ENCODE measurements around the gene GDI1. TPM values are rescaled to one million over a fixed set of nuclear protein-coding genes. Genes with fewer than 3 reads are reported as not detected.

The GDI1 gene
- total RNA-seq, 1 donor from 2014 or later, result 98.5 TPM

DNA sequence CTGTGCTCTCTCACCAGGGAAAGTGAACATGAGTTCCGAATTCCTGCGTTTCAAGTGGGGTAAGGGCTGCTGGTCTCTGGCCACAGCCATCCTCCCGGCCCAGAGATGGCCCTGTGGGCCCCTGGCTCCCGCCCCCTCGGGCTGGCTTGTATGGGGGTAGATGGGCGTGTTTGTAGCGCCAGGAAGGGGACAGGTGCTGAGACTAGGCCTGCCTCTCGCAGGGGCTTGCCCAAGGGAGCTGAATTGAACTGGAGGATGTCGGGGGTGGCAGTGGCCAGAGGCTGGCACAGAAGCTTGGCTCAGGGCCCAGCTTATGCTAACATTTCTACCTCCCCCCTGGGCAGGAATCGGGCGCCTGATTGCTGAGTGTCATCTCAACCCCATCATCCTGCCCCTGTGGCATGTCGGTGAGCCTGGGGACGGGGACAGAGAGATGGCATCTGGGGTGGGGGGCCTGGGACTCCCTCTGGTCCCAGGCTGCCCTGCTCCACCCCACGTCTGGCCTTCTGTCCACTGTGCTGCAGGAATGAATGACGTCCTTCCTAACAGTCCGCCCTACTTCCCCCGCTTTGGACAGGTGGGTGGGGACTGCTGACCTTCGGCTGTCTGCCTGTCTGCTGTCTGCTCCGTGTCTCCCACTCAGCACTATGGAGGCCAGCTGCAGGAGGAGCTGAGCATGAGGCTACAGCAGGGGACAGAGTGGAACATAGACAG lies 17.1 kb upstream of the GDI1 start:
- no peak for DNase-seq (ENCODE audit: low read depth)
- TF ChIP-seq, protein P1, sequence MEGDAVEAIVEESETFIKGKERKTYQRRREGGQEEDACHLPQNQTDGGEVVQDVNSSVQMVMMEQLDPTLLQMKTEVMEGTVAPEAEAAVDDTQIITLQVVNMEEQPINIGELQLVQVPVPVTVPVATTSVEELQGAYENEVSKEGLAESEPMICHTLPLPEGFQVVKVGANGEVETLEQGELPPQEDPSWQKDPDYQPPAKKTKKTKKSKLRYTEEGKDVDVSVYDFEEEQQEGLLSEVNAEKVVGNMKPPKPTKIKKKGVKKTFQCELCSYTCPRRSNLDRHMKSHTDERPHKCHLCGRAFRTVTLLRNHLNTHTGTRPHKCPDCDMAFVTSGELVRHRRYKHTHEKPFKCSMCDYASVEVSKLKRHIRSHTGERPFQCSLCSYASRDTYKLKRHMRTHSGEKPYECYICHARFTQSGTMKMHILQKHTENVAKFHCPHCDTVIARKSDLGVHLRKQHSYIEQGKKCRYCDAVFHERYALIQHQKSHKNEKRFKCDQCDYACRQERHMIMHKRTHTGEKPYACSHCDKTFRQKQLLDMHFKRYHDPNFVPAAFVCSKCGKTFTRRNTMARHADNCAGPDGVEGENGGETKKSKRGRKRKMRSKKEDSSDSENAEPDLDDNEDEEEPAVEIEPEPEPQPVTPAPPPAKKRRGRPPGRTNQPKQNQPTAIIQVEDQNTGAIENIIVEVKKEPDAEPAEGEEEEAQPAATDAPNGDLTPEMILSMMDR (IDR thresholded peaks at IDR 0.05; ENCODE audit: insufficient read depth, low read length, severe bottlenecking), result no peak
- peaks cover 1% of the 10 kb centered on the region for H3K36me3 ChIP-seq (ENCODE audit: control insufficient read depth, insufficient read depth, low read length)
- no peak for FAIRE-seq
- H3K4me3 ChIP-seq (ENCODE audit: low read depth, low read length), result no peak overlapping the region
- H3K27me3 ChIP-seq (ENCODE audit: control insufficient read depth, insufficient read depth, low read length), result no peaks in the 10 kb centered on the region

DNA sequence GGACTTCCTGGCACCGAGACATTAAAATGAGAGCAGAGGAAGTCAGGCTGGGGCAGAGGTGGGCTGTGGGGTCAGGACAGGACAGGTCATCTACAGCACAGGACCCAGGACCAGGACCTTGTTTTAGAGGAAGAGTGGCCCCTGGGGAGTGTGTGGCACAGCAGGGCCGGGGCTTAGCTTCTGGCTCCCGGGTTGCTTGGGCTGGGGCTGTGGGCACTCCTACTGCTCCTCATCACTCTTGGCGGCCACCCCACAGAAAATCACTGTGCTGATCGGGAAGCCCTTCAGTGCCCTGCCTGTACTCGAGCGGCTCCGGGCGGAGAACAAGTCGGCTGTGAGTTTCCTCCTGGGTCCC lies 16.6 kb upstream of the GDI1 start:
- TF ChIP-seq, protein P1 (IDR thresholded peaks at IDR 0.05; ENCODE audit: insufficient read depth, low read length, severe bottlenecking), result no peak
- peaks cover 1% of the 10 kb centered on the region for H3K36me3 ChIP-seq (ENCODE audit: control insufficient read depth, insufficient read depth, low read length)
- H3K27me3 ChIP-seq (ENCODE audit: control insufficient read depth, insufficient read depth, low read length), result no peaks in the 10 kb centered on the region
- FAIRE-seq, result no peak
- H3K4me3 ChIP-seq (ENCODE audit: low read depth, low read length), result no peak overlapping the region
- no peak for DNase-seq (ENCODE audit: low read depth)

DNA sequence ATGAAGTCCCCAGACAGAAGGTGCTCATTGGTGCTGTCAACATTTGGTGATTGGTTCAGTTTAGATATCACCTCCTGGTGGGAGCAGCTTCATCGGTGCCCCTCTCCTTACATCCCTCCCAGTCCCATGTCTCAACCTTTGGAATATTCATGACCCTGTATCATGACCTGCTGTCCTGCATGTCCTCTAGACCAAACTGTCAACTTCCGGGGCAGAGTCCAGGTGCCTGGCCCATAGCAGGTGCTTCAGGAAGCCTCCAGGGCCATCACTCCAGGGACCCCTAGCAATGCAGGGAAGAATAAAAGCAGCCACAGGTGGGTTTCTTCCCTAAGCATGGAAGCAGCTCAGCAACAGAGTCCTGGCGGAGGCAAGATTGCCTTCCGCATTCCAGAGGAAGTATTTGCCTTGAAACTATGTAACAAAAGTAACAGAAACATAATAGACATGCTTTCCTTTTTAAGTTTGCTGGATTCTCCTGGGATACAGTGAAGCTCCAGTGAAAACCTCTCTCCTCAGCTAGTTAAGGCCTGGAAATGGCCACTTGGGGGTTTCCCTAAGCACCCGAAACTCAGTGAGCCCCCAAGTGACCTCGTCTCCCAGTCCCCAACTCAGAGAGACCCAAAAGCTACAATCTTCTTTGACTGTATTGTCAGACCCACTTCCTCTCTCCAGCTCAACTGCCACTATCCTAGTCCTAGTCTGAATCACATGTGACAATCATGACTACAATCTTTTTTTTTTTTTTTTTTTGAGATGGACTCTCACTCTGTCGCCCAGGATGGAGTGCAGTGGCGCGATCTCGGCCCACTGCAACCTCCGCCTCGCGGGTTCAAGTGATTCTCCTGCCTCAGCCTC lies 9.8 kb upstream of the GDI1 start:
- H3K36me3 ChIP-seq (ENCODE audit: control insufficient read depth, insufficient read depth, low read length), result no peaks in the 10 kb centered on the region
- no peak for FAIRE-seq
- DNase-seq (ENCODE audit: low read depth), result no peak
- H3K27me3 ChIP-seq (ENCODE audit: control insufficient read depth, insufficient read depth, low read length), result no peaks in the 10 kb centered on the region
- H3K4me3 ChIP-seq (ENCODE audit: low read depth, low read length), result no peak overlapping the region
- TF ChIP-seq, protein P1 (IDR thresholded peaks at IDR 0.05; ENCODE audit: insufficient read depth, low read length, severe bottlenecking), result no peak

DNA sequence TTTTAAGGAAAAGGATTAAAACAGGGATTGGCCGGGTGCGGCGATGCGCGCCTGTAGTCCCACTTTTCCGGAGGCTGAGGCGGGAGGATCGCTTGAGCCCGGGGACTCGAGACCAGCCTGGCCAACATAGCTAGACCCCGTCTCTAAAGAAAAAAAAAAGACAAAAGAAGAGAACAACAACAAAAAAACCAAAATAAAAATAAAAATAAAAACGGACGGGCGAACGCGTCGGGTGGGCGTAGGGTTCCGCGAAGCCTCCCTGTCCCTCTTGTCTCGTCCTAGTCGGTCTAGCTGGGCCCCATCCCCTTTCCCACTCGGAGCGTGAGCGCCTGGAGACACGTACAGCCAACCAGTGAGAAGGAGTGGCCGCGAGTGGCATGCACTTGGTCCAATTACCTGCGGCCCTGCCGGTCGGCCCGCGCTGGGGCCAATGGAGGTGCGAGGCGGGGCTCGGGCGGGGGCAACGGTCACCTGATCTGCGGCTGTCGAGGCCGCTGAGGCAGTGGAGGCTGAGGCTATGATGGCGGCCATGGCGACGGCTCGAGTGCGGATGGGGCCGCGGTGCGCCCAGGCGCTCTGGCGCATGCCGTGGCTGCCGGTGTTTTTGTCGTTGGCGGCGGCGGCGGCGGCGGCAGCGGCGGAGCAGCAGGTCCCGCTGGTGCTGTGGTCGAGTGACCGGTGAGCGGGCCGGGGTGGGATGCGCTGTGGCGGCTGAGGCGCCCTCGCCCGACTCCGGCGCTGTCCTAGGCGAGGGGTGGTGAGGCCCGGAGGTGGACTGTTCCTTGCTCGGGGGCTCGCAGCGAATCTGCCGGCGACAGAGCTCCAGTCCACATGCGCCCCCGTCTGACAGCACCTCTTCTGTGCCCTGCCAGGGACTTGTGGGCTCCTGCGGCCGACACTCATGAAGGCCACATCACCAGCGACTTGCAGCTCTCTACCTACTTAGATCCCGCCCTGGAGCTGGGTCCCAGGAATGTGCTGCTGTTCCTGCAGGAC lies 8.5 kb upstream of the GDI1 start, which contains the start of gene ATP6AP1:
Gene ATP6AP1, plus strand, starts transcription at position 502 of the 996 bp plus-strand sequence. Its CDS starts 16 bp downstream, at position 518.
- FAIRE-seq, result no peak
- peak; percentile 75 for DNase-seq (ENCODE audit: low read depth)
- Histone ChIP-seq H3K36me3 (ENCODE audit: control insufficient read depth, insufficient read depth, low read length) (peaks cover 3% of the 10 kb centered on the region), H3K27me3 (ENCODE audit: control insufficient read depth, insufficient read depth, low read length) (no peaks in the 10 kb centered on the region), H3K4me3 (ENCODE audit: low read depth, low read length) (peak within 1 kb of the TSS; percentile 59)
- TF ChIP-seq, protein P1 (IDR thresholded peaks at IDR 0.05; ENCODE audit: insufficient read depth, low read length, severe bottlenecking), result peak; percentile 10

DNA sequence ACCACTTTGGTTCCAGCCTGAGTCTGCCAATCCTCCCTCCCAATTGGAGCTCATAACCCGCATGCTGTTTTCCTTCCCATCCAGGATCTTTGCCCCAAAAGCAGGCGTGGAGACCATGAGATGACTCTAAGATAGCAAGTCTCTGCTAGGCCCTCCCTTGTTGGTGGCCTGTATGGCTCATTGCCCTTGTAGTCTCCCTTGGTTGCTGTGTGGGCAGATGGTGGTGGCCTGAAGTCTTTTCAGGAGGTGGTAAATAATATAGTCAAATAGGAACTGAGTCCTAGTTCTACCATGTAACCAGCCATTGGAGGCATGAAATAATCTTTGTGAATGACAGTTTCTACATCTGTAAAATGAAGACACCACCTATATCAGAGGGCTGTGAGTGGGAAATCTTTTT lies 7.2 kb upstream of the GDI1 start:
- DNase-seq (ENCODE audit: low read depth) (no peak), FAIRE-seq (no peak)
- TF ChIP-seq, protein P1 (IDR thresholded peaks at IDR 0.05; ENCODE audit: insufficient read depth, low read length, severe bottlenecking), result no peak
- Histone ChIP-seq H3K4me3 (ENCODE audit: low read depth, low read length) (no peak overlapping the region), H3K27me3 (ENCODE audit: control insufficient read depth, insufficient read depth, low read length) (no peaks in the 10 kb centered on the region), H3K36me3 (ENCODE audit: control insufficient read depth, insufficient read depth, low read length) (peaks cover 3% of the 10 kb centered on the region)
